MM.1S (cell line): ENCODE results near the gene VDAC1.

ENCODE experiments used
- DNase-seq: peaks from one replicate; pipeline ENCODE4 v3.0.0-alpha.2; 2015
- H2AFZ ChIP-seq: fragments of 300-600 bp; sonication (generic); 2 replicates; pipeline ENCODE4 v1.6.0; 2016; ENCODE audit warnings: antibody characterized with exemption, low read length
- H3F3A ChIP-seq: fragments of 300-600 bp; sonication (generic); 2 replicates; pipeline ENCODE4 v1.6.1; 2016; ENCODE audit warnings: mild to moderate bottlenecking, antibody characterized with exemption, low read length, moderate library complexity, mixed read lengths; ENCODE audit not compliant: insufficient read depth
- H3K27ac ChIP-seq: fragments of 300-600 bp; sonication (generic); 2 replicates; pipeline ENCODE4 v1.5.1; 2016; ENCODE audit warnings: mild to moderate bottlenecking, low read length
- H3K27me3 ChIP-seq: fragments of 300-600 bp; sonication (generic); replicated peaks from 2 replicates; pipeline ENCODE4 v1.6.0; 2016; ENCODE audit warnings: low read length; ENCODE audit not compliant: insufficient read depth
- H3K36me3 ChIP-seq: fragments of 300-600 bp; sonication (generic); replicated peaks from 2 replicates; pipeline ENCODE4 v1.6.1; 2016; ENCODE audit warnings: mild to moderate bottlenecking, low read length, mixed read lengths; ENCODE audit not compliant: insufficient read depth
- H3K4me1 ChIP-seq: fragments of 300-600 bp; sonication (generic); 2 replicates; pipeline ENCODE4 v1.6.1; 2016; ENCODE audit warnings: low read length, mixed read lengths
- H3K4me2 ChIP-seq: fragments of 300-600 bp; sonication (generic); 2 replicates; pipeline ENCODE4 v1.6.0; 2016; ENCODE audit warnings: low read depth, low read length
- H3K4me3 ChIP-seq: fragments of 300-600 bp; sonication (generic); 2 replicates; pipeline ENCODE4 v1.5.1; 2016; ENCODE audit warnings: low read length, mixed read lengths
- H3K79me2 ChIP-seq: fragments of 300-600 bp; sonication (generic); 2 replicates; pipeline ENCODE4 v1.6.1; 2016; ENCODE audit warnings: mixed run types, low read length, mixed read lengths
- H3K9ac ChIP-seq: fragments of 300-600 bp; sonication (generic); 2 replicates; pipeline ENCODE4 v1.6.1; 2016; ENCODE audit warnings: low read length, mixed read lengths
- H3K9me2 ChIP-seq: fragments of 300-600 bp; sonication (generic); replicated peaks from 2 replicates; pipeline ENCODE4 v1.6.1; 2016; ENCODE audit warnings: mild to moderate bottlenecking, low read length, mixed read lengths; ENCODE audit not compliant: insufficient read depth
- H3K9me3 ChIP-seq: fragments of 300-600 bp; sonication (generic); replicated peaks from 2 replicates; pipeline ENCODE4 v1.6.1; 2016; ENCODE audit warnings: mild to moderate bottlenecking, low read length, mixed read lengths; ENCODE audit not compliant: insufficient read depth
- H4K20me1 ChIP-seq: fragments of 300-600 bp; sonication (generic); 2 replicates; pipeline ENCODE4 v1.6.1; 2016; ENCODE audit warnings: mild to moderate bottlenecking, low read length, moderate library complexity, mixed read lengths; ENCODE audit not compliant: insufficient read depth
- CTCF ChIP-seq: fragments of 300-600 bp; sonication (generic); IDR thresholded peaks from 2 replicates; pipeline ENCODE4 v1.5.1; 2016; ENCODE audit warnings: antibody characterized with exemption, low read length, mixed read lengths
- EZH2 ChIP-seq: fragments of 300-600 bp; sonication (generic); optimal IDR thresholded peaks from 2 replicates; pipeline ENCODE3; 2017; ENCODE audit warnings: low read depth, mild to moderate bottlenecking, antibody characterized with exemption, low read length, mixed read lengths
- EZH2phosphoT487 ChIP-seq: fragments of 300-600 bp; sonication (generic); IDR thresholded peaks from 2 replicates; pipeline ENCODE4 v1.6.1; 2018; ENCODE audit warnings: antibody characterized with exemption, low read length

VDAC1 gene

GRCh38 chr5:133926489-133927299 lies 78.1 kb downstream of the VDAC1 start:
- Histone ChIP-seq H3K79me2 (no peaks in the 10 kb centered on the region), H3K27me3 (no peaks in the 10 kb centered on the region), H3K9me3 (no peaks in the 10 kb centered on the region), H3K9me2 (no peaks in the 10 kb centered on the region), H3K36me3 (no peaks in the 10 kb centered on the region), H3F3A (no peaks in the 10 kb centered on the region), H4K20me1 (no peaks in the 10 kb centered on the region), H3K27ac (no peak overlapping the region), H3K4me3 (no peak overlapping the region), H3K4me2 (no peak overlapping the region), H3K4me1 (no peaks in the 10 kb centered on the region), H3K9ac (no peak overlapping the region), H2AFZ (no peak overlapping the region)
- no peak for DNase-seq
- TF ChIP-seq EZH2 = no peak
- no peak for TF ChIP-seq CTCF
- TF ChIP-seq EZH2phosphoT487 = no peak

GRCh38 chr5:133925866-133926488 lies 78.8 kb downstream of the VDAC1 start:
- Histone ChIP-seq H3K9me2 (no peaks in the 10 kb centered on the region), H3K9me3 (no peaks in the 10 kb centered on the region), H3K27me3 (no peaks in the 10 kb centered on the region), H3K27ac (no peak overlapping the region), H4K20me1 (no peaks in the 10 kb centered on the region), H3K4me3 (no peak overlapping the region), H2AFZ (no peak overlapping the region), H3K36me3 (no peaks in the 10 kb centered on the region), H3K4me1 (no peaks in the 10 kb centered on the region), H3F3A (no peaks in the 10 kb centered on the region), H3K9ac (no peak overlapping the region), H3K4me2 (no peak overlapping the region), H3K79me2 (no peaks in the 10 kb centered on the region)
- DNase-seq = no peak
- TF ChIP-seq EZH2phosphoT487 (no peak), CTCF (no peak), EZH2 (no peak)

GRCh38 chr5:133925269-133925668 lies 79.5 kb downstream of the VDAC1 start:
- Histone ChIP-seq H4K20me1 (no peaks in the 10 kb centered on the region), H3K27ac (no peak overlapping the region), H3K79me2 (no peaks in the 10 kb centered on the region), H3K9me2 (no peaks in the 10 kb centered on the region), H3K9me3 (no peaks in the 10 kb centered on the region), H3K4me3 (no peak overlapping the region), H3F3A (no peaks in the 10 kb centered on the region), H3K36me3 (no peaks in the 10 kb centered on the region), H2AFZ (no peak overlapping the region), H3K9ac (no peak overlapping the region), H3K27me3 (no peaks in the 10 kb centered on the region), H3K4me2 (no peak overlapping the region), H3K4me1 (no peaks in the 10 kb centered on the region)
- TF ChIP-seq EZH2phosphoT487 (no peak), EZH2 (no peak), CTCF (no peak)
- no peak for DNase-seq
